Raji (cell line): ENCODE results near the gene PXDN.

ENCODE experiments used
- POLR2A ChIP-seq: IDR thresholded peaks from 2 replicates; pipeline ENCODE4 v1.6.1; 2011; ENCODE audit warnings: low read depth, low read length, control low read depth; ENCODE audit not compliant: insufficient read depth

The PXDN gene

GRCh38 chr2:1739961-1740715, 4.2 kb downstream of the PXDN start:
- TF ChIP-seq POLR2A, result no peak

- no peak for TF ChIP-seq POLR2A
These were observed 4.9 kb downstream of the PXDN start for GRCh38 chr2:1739322-1739957.

- no peak for TF ChIP-seq POLR2A
These were observed 5.5 kb downstream of the PXDN start for GRCh38 chr2:1738646-1739302.

GRCh38 chr2:1738163-1738562, 6.2 kb downstream of the PXDN start:
- no peak for TF ChIP-seq POLR2A

GRCh38 chr2:1736997-1737480, 7.3 kb downstream of the PXDN start:
- TF ChIP-seq POLR2A, result no peak

DNA sequence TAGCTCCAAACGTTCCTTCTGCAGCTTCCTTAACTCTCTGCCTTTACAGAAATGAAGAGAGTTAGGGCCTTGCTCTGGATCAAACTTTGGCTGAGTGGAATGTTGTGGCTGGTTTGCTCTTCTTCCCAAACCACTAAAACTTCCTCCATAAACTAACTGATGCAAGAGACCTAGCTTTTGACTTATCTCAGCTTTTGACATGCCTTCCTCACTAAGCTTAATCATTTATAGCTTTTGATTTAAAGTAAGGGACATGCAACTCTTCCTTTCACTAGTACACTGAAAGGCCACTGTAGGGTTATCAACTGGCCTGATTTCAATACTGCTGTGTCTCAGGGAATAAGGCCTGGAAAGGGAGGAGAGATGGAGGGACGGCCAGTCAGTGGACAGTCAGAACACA, 8.3 kb downstream of the PXDN start:
- TF ChIP-seq POLR2A, result no peak

- no peak for TF ChIP-seq POLR2A
These were observed 12.1 kb downstream of the PXDN start for GRCh38 chr2:1731963-1732768.

- no peak for TF ChIP-seq POLR2A
These were observed 12.8 kb downstream of the PXDN start for GRCh38 chr2:1731447-1731962.

GRCh38 chr2:1730015-1730927, 14.0 kb downstream of the PXDN start:
- no peak for TF ChIP-seq POLR2A

- no peak for TF ChIP-seq POLR2A
These were observed 15.1 kb downstream of the PXDN start for GRCh38 chr2:1729242-1729641.

- no peak for TF ChIP-seq POLR2A
These were observed 15.5 kb downstream of the PXDN start for GRCh38 chr2:1728821-1729220.

DNA sequence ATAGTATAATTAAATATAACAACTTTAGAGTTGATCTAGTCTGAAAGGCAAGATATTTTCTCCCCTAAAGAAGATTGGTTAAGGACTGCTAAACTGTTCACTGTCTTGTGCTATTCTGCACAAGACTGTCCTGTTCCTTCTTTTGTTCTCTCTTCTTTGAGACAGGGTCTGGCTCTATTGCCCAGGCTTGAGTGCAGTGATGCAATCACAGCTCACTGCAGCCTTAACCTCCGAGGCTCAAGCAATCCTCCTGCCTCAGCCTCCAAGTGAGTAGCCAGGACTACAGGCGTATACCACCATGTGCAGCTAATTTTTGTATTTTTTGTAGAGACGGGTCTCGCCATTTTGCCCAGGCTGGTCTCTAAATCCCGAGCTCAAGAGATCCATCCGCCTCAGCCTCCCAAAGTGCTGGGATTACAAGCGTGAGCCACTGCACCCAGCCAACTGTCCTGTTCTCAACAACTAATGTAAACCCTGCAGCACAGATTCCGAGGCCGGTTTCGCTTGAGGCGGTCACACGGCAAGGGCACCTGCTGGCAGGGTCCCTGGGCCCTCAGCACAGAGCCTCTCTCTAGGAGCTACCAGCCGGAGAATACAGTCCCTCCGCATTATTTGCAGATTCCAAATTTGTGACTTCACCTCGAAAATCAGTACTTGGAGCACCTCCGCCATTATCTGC, 16.4 kb downstream of the PXDN start:
- TF ChIP-seq POLR2A, result no peak

DNA sequence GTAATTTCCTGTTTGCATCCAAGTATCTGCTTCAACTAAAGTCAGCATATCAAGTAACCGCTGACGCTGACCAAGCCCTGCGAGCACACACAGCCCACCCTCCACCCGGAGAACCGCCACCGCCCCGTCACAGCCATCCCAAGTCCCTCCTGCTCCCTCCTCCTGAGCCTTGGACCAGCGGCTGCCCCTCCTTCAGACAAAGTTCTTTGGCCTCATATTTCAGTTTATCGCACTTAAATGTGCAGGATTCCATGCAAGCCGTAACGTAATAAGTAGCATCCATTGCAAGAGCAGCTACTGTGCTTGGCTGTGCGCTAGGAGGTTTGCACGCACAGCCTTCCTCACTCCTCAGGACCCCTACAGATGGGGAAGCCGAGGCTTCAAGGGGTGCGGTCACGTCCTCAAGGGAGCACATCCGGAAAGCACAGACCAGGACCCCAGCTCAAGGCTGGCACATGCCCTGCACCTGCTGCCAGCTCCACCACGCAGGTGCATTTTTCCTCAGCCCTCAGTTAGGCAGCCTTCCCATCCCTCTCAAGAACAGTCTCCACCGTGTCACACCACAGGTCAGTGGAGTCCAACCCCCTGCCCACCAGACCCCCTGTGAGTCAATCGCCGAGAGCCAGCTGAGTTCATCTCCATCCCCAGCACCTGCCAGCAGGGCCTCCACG, 17.1 kb downstream of the PXDN start:
- no peak for TF ChIP-seq POLR2A
